ENCODE measurements around the gene PAX8.
"Not testable (repeated sequence)": the region's sequence is repeated elsewhere in the genome, so short reads cannot be mapped to it uniquely, and the experiment has no call there.

- TF ChIP-seq EZH2 (IDR thresholded peaks at IDR 0.05); POLR2AphosphoS5 (IDR thresholded peaks at IDR 0.05; ENCODE audit: borderline replicate concordance, low read depth, low read length); FOXP2 (optimal IDR thresholded peaks at IDR 0.05; ENCODE audit: control extremely low read depth, extremely low read length, insufficient read depth): not testable (repeated sequence)
Observed at GRCh38 chr2:113288117-113288673, 9.5 kb upstream of the PAX8 start.

All from SK-N-MC (cell line).